ENCODE results near the gene RPP14. TPM values are rescaled to one million over a fixed set of nuclear protein-coding genes. Genes with fewer than 3 reads are reported as not detected.
"Not testable (repeated sequence)": the region's sequence is repeated elsewhere in the genome, so short reads cannot be mapped to it uniquely, and the experiment has no call there.

RPP14 gene
- total and polyA plus RNA-seq, 2 donors (not counting 3 experiments of a cell fraction or from before 2014, with no cell fraction given) = 11.9 to 18.1 TPM

- H3K79me2 ChIP-seq (ENCODE audit: control insufficient read depth, insufficient read depth, low read length) = no peaks in the 10 kb centered on the region
- FAIRE-seq = no peak
- intact Hi-C loops (cut with micrococcal nuclease) = no loop called here
- BruUV-seq (replicated peaks) = no TSS peak
- no peaks in the 10 kb centered on the region for H4K20me1 ChIP-seq (replicated peaks; ENCODE audit: control insufficient read depth, extremely low read depth, insufficient read depth, low read length)
- no peaks in the 10 kb centered on the region for H3K36me3 ChIP-seq (ENCODE audit: control insufficient read depth in 2 of 2, extremely low read depth in 1 of 2, insufficient read depth in 2 of 2, low read length in 2 of 2)
- H3K9me1 ChIP-seq (replicated peaks; ENCODE audit: control insufficient read depth, extremely low read depth, insufficient read depth, low read length) = no peaks in the 10 kb centered on the region
- no peak overlapping the region for H3K9ac ChIP-seq (replicated peaks; ENCODE audit: extremely low read depth, insufficient read depth, low read length)
- ChIA-PET CTCF (interaction anchor here (1.6 kb wide), 1 partner anchor 79 kb away, joined by 4 read pairs; no protein-coding TSS in a partner anchor), POLR2A (no interaction called here)
- no peaks in the 10 kb centered on the region for H3K4me1 ChIP-seq (ENCODE audit: control insufficient read depth, extremely low read depth, insufficient read depth, low read length)
- no peak overlapping the region for H3K4me3 ChIP-seq (replicated peaks in 1 of 3; ENCODE audit: insufficient read depth in 1 of 3, low read depth in 1 of 3, low read length in 3 of 3)
- TF ChIP-seq GATA2 (IDR thresholded peaks at IDR 0.05; ENCODE audit: insufficient read depth, insufficient read length, low read depth, low read length) (no peak), POLR2A (IDR thresholded peaks at IDR 0.05; ENCODE audit: low read depth, low read length) (no peak), FOS (IDR thresholded peaks at IDR 0.05; ENCODE audit: borderline replicate concordance, insufficient read depth, low read length) (no peak), MAX (IDR thresholded peaks at IDR 0.05; ENCODE audit: insufficient read depth, insufficient read length) (no peak), MYC (IDR thresholded peaks at IDR 0.05; ENCODE audit: low read depth, low read length) (no peak), JUN (IDR thresholded peaks at IDR 0.05; ENCODE audit: borderline replicate concordance, insufficient read depth, insufficient read length, low read depth) (no peak), CTCF (IDR thresholded peaks at IDR 0.05; ENCODE audit: extremely low read depth in 1 of 2, insufficient read depth in 1 of 2, low read depth in 1 of 2, low read length in 2 of 2) (no peak), POLR2AphosphoS5 (IDR thresholded peaks at IDR 0.05; ENCODE audit: insufficient read depth, low read depth, low read length) (no peak), EZH2 (IDR thresholded peaks at IDR 0.05; ENCODE audit: borderline replicate concordance, low read depth, low read length, severe bottlenecking) (no peak)
- H3K4me2 ChIP-seq (ENCODE audit: insufficient read depth, low read length) = no peak overlapping the region
- no peak overlapping the region for H3K27ac ChIP-seq (ENCODE audit: insufficient read depth, low read depth, low read length)
- dilution Hi-C loops (cut with MboI; ENCODE audit: extremely low pct_ligation_motif_present, low sequenced_read_pairs) = no loop called here
- H2AFZ ChIP-seq (ENCODE audit: low read depth, low read length) = no peak overlapping the region
- no peak for DNase-seq (ENCODE audit: low read depth, low spot score)
- H3K27me3 ChIP-seq (ENCODE audit: control insufficient read depth in 2 of 2, insufficient read depth in 2 of 2, low read length in 2 of 2) = no peaks in the 10 kb centered on the region
- no peaks in the 10 kb centered on the region for H3K9me3 ChIP-seq (replicated peaks; ENCODE audit: control insufficient read depth, insufficient read depth, low read length)
These were observed 39.5 kb upstream of the RPP14 start for GRCh38 chr3:58266577-58266976.

- POLR2A ChIA-PET; CTCF ChIA-PET; dilution Hi-C loops (cut with MboI; ENCODE audit: extremely low pct_ligation_motif_present, low sequenced_read_pairs); H3K79me2 ChIP-seq (ENCODE audit: control insufficient read depth, insufficient read depth, low read length); H3K4me1 ChIP-seq (ENCODE audit: control insufficient read depth, extremely low read depth, insufficient read depth, low read length); H2AFZ ChIP-seq (ENCODE audit: low read depth, low read length); BruUV-seq (replicated peaks); H3K9me1 ChIP-seq (replicated peaks; ENCODE audit: control insufficient read depth, extremely low read depth, insufficient read depth, low read length); H4K20me1 ChIP-seq (replicated peaks; ENCODE audit: control insufficient read depth, extremely low read depth, insufficient read depth, low read length); H3K9me3 ChIP-seq (replicated peaks; ENCODE audit: control insufficient read depth, insufficient read depth, low read length); FAIRE-seq; H3K36me3 ChIP-seq (ENCODE audit: control insufficient read depth in 2 of 2, extremely low read depth in 1 of 2, insufficient read depth in 2 of 2, low read length in 2 of 2); H3K27ac ChIP-seq (ENCODE audit: insufficient read depth, low read depth, low read length); H3K4me3 ChIP-seq (replicated peaks in 1 of 3; ENCODE audit: insufficient read depth in 1 of 3, low read depth in 1 of 3, low read length in 3 of 3); H3K9ac ChIP-seq (replicated peaks; ENCODE audit: extremely low read depth, insufficient read depth, low read length); H3K27me3 ChIP-seq (ENCODE audit: control insufficient read depth in 2 of 2, insufficient read depth in 2 of 2, low read length in 2 of 2); DNase-seq (ENCODE audit: low read depth, low spot score); intact Hi-C loops (cut with micrococcal nuclease); H3K4me2 ChIP-seq (ENCODE audit: insufficient read depth, low read length): not testable (repeated sequence)
These were observed 38.5 kb upstream of the RPP14 start for GRCh38 chr3:58267543-58267942.

Measured in endothelial cell of umbilical vein (primary cell).